Lower leg skin (tissue), 4 donors: ENCODE measurements around the gene NUP214. TPM values are rescaled to one million over a fixed set of nuclear protein-coding genes. Genes with fewer than 3 reads are reported as not detected.

Experiments
- DNase-seq, 2 donors: peaks; one replicate each; pipeline ENCODE4 v3.0.0-alpha.2; 2019; ENCODE audit warnings: low spot score in 2 of 2
- H3K4me3 ChIP-seq: fragments of 200-600 bp; sonication (generic); 2 replicates; pipeline ENCODE4 v1.5.1; 2017; ENCODE audit warnings: mild to moderate bottlenecking, low read depth; ENCODE audit not compliant: poor library complexity, severe bottlenecking
- POLR2A ChIP-seq, 2 donors: fragments of 450-650 bp; IDR thresholded peaks; one replicate each; pipeline ENCODE4 v1.6.1; 2016 to 2017; ENCODE audit warnings: antibody characterized with exemption in 2 of 2, mild to moderate bottlenecking in 1 of 2, moderate library complexity in 1 of 2
- WGBS, 2 donors: methylation state at CpG; one replicate each; pipeline ENCODE4 v1.1.5; 2018; 5-methylcytosine and 5-hydroxymethylcytosine counted together
- intact Hi-C: fragments of 100-400 bp; cut with DNase I; formaldehyde crosslinking; loops from one replicate; pipeline ENCODE4 v1.15.0; 2023; ENCODE audit warnings: low total_unique reads
- total RNA-seq, 4 donors: library from RNA; depleted of rRNA; stranded (reverse); fragments of >200 nt; gene quantifications; one replicate each; pipeline ENCODE4 v1.1.0, GENCODE V29; 2016
- TF ChIP-seq, protein P1 (sequence below), 3 donors: fragments of 450-650 bp; IDR thresholded peaks; one replicate each; pipeline ENCODE4 v1.5.1; 2016; ENCODE audit warnings: antibody characterized with exemption in 3 of 3, mild to moderate bottlenecking in 3 of 3, moderate library complexity in 2 of 3

Gene NUP214
- 10 to 100 TPM; 33.8 to 64.4 (median 39.8) TPM for total RNA-seq

DNA sequence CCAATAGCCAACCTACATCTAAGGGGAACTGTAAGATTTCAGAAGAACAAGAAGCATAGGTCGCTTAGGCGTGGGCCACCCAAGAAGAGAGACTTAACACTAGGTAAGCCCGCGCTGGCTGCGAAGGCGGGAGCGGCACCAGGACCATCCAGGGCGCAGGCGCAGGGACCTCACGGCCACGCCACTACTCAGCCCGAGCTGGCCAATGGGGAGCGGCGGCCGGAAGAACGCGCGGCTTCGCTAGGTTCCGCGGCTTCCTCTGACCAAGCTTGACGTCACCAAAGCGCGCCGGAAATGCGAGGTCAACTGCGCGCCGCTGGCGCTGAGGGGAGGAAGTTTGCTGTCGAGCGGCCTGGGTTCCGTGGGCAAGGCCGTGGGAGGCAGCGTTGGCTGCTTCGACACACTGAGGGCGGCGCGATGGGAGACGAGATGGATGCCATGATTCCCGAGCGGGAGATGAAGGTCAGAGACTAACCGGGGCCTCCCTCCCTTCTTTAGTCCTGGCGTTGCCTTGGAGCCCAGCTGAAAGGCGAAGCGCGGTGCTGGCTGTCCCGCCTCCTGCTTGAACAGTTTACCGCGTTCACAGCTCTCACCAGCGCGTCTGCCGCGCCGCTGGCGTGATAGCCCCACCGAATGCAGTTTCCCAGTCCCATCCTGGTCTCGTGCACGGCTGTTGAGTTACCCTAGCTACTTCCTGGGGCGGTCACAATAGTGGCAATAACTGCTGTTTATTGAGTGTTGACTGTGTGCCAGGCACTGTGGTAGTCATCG, at the start of gene NUP214:
NUP214 (plus strand) TSS at position 299 of the 771 bp plus-strand sequence; CDS start at position 418, 119 bp downstream.
- H3K4me3 ChIP-seq: peak within 1 kb of the TSS; percentile 100
- WGBS, 2 donors: 0 to 1% methylated on average over 39 to 53 of the region's 61 CpGs
- peak; percentile 97 to 100 for DNase-seq
- intact Hi-C loops: no loop called here
- TF ChIP-seq, protein P1, sequence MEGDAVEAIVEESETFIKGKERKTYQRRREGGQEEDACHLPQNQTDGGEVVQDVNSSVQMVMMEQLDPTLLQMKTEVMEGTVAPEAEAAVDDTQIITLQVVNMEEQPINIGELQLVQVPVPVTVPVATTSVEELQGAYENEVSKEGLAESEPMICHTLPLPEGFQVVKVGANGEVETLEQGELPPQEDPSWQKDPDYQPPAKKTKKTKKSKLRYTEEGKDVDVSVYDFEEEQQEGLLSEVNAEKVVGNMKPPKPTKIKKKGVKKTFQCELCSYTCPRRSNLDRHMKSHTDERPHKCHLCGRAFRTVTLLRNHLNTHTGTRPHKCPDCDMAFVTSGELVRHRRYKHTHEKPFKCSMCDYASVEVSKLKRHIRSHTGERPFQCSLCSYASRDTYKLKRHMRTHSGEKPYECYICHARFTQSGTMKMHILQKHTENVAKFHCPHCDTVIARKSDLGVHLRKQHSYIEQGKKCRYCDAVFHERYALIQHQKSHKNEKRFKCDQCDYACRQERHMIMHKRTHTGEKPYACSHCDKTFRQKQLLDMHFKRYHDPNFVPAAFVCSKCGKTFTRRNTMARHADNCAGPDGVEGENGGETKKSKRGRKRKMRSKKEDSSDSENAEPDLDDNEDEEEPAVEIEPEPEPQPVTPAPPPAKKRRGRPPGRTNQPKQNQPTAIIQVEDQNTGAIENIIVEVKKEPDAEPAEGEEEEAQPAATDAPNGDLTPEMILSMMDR (IDR thresholded peaks at IDR 0.05): no peak

DNA sequence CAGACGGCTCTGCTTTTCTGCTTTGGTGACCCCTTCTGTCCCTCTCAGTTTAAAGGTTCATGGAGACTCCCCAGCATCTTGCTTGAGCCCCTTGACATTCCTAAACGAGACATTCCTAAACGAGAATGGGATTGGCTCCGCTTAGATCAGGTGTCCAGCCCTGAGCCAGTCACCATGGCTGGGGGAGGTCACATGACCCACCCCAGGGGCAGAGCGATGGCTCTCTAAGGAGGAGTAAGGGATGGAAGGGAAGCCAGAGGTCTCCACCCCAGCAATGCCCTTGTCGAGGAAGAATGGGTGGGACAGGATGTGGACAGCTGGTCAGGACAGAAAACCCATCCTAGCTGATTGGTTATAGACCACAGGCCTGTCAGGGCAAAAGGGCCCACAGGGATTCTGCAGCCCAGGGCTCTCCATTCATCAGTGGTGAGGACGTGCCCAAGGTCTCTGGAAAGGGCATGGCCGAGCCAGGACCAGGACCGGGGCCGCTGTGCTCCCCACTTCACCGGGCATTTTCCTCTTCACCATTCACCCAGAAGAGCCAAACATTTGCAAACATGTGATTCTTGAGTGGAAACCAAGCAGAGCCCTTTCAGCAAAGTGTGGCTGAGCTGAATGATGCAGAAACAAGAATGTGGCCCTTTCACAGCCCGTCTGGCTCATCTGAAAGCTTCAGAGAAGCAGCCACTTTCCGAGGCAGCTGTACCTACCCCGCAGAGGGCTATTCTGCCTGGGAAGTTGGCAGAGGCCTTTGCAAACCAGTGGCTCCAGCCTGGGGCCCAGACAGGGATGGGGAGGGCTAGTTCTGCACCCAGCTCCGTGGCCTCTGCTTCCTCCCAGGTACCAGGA, 48.8 kb upstream of the NUP214 start:
- intact Hi-C loops: no loop called here
- no peak overlapping the region for H3K4me3 ChIP-seq
- WGBS, 2 donors: 75 to 87% methylated on average over 14 to 15 of the region's 15 CpGs

DNA sequence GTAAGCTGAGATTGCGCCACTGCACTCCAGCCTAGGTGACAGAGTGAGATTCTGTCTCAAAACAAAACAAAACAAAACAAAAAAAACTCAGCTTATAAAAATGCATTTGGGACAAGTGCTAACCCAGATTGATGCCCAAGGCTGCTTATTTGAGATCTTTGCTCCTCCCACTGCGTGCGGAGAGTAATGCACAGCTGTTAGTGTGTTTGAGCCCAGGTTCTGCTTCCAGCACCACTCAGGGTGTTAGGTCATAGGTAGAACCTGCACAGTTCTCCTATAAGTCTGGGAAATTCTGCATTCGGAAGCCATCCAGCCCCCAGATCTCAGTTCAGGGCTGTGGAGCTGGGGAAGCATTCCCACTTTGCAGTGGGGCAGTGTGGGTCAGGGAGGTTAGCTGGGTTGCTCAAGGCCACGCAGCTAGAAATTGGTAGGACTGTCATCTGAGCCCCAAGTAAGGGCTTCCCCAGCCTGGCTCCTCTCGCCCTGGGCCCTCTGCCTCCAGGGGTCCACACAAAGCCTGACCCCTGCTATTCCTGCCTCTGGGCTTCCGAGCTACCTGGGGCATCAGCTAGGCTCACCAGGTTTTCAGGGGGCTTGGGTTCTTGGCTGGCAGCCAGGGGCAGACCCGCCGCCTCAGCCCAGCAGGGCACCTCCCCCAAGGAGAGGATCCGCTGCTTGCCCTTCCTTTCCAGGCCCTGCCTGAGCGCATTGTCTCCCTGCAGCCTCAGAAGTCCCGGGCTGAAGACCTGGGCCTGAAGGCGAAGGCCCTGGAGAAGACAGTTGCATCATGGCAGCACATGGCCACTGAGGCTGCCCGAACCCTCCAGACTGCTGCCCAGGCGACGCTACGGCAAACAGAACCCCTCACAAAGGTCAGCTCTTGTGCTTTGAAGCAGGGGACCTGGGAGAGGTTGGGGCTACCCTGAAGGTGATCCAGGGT, 46.7 kb upstream of the NUP214 start:
- DNase-seq: no peak
- intact Hi-C loops: no loop called here
- 84 to 94% methylated on average over 15 to 17 of the region's 17 CpGs for WGBS, 2 donors
- TF ChIP-seq, protein P1 (IDR thresholded peaks at IDR 0.05): no peak
- no peak for TF ChIP-seq POLR2A (IDR thresholded peaks at IDR 0.05)
- H3K4me3 ChIP-seq: no peak overlapping the region

More for the DNA sequence above, 48.8 kb upstream of the NUP214 start:
- no peak for DNase-seq
- TF ChIP-seq POLR2A (IDR thresholded peaks at IDR 0.05): no peak
- TF ChIP-seq, protein P1 (IDR thresholded peaks at IDR 0.05): no peak

DNA sequence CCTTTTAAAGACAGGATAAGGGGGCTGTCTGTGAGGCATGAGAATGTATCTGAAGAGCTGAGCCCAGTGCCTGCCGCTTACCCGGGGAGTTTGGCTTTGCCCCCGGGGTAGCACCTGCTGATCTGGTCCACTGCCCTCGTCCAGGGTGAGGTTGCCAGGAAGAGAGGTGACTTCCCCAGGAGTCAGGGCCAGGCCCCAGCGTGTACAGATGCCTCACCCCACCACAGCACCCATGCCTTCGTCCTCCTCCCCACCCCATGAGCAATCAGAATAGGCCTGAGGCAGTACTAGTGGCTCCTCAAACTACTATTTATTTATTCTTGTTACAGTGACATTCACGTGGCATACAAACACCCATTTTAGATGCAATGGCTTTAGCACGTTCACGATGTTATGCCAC, 44.8 kb upstream of the NUP214 start:
- no peak for TF ChIP-seq POLR2A (IDR thresholded peaks at IDR 0.05)
- TF ChIP-seq, protein P1 (IDR thresholded peaks at IDR 0.05): no peak
- H3K4me3 ChIP-seq: no peak overlapping the region
- intact Hi-C loops: no loop called here
- no peak for DNase-seq
- 45 to 60% methylated on average over 9 of the region's 9 CpGs for WGBS, 2 donors

DNA sequence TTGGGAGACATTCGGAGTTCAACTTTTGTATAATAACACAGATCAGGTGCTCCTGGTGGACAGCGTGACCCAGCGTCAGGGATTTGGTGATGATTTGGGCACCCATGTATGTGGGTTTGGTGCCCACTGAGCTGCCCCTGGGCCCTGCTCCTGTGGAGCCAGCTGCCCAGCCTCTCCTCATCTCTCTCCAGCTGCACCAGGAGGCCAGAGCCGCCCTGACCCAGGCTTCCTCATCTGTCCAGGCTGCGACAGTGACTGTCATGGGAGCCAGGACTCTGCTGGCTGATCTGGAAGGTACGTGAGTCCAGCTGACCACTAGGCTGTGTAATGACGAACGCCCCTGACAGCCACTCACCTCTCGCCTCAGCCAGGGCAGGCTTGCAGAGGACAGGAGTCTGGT, 43.5 kb upstream of the NUP214 start:
- TF ChIP-seq POLR2A (IDR thresholded peaks at IDR 0.05): no peak
- intact Hi-C loops: no loop called here
- 94 to 95% methylated on average over 7 to 9 of the region's 9 CpGs for WGBS, 2 donors
- no peak for DNase-seq
- no peak overlapping the region for H3K4me3 ChIP-seq
